Sigmoid colon (tissue), 4 donors: Measurements from ENCODE around the gene PDGFD.

Source experiments
- EP300 ChIP-seq, 4 donors: sonication (generic); formaldehyde crosslinking; IDR thresholded peaks; one replicate each; pipeline ENCODE4 v1.6.1; 2017; ENCODE audit warnings: antibody characterized with exemption in 4 of 4
- POLR2AphosphoS5 ChIP-seq, 4 donors: sonication (generic); formaldehyde crosslinking; IDR thresholded peaks; one replicate each; pipeline ENCODE4 v1.6.1; 2017; ENCODE audit warnings: antibody characterized with exemption in 4 of 4
- TF ChIP-seq, protein P1 (sequence below), 4 experiments: fragments of 450-650 bp in 3 of 4; fragments of 200-600 bp in 1 of 4; IDR thresholded peaks; one replicate each; pipeline ENCODE4 v1.5.1; 2016 to 2019; ENCODE audit warnings: antibody characterized with exemption in 4 of 4, mild to moderate bottlenecking in 3 of 4, moderate library complexity in 2 of 4

DNA sequence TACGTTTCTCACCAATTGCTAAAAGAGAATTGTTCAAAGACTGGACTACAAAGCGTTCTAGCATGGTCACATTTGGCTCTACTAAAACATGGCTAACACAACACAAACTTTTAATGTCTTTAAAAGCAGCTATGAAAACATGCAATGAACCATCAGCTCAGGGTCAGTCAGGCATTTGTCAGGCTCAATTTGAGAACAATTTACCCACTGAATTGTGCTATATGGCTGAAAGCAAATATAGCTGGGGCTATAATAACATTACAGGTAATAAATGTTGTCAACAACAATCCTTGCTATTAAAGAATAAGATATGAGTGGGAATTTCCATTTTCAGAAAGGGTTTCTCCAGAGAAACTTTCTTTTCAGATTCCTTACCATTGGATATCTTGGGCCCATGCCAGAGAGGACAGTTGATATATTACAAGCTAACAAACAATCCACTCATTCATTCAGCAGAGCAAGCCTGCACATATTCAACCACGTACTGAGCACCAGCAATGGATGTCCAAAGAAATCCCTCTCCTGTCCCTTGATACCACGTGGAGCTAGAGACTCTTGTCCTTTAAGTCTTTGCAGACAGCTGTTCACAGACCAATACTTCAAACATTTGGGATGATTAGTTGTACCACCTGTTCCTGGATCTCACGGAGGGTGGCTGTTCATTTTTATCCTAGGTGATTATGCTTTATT lies 210.0 kb downstream of the PDGFD start:
- TF ChIP-seq, protein P1, sequence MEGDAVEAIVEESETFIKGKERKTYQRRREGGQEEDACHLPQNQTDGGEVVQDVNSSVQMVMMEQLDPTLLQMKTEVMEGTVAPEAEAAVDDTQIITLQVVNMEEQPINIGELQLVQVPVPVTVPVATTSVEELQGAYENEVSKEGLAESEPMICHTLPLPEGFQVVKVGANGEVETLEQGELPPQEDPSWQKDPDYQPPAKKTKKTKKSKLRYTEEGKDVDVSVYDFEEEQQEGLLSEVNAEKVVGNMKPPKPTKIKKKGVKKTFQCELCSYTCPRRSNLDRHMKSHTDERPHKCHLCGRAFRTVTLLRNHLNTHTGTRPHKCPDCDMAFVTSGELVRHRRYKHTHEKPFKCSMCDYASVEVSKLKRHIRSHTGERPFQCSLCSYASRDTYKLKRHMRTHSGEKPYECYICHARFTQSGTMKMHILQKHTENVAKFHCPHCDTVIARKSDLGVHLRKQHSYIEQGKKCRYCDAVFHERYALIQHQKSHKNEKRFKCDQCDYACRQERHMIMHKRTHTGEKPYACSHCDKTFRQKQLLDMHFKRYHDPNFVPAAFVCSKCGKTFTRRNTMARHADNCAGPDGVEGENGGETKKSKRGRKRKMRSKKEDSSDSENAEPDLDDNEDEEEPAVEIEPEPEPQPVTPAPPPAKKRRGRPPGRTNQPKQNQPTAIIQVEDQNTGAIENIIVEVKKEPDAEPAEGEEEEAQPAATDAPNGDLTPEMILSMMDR (IDR thresholded peaks at IDR 0.05): no peak
- TF ChIP-seq POLR2AphosphoS5 (IDR thresholded peaks at IDR 0.05) (no peak), EP300 (IDR thresholded peaks at IDR 0.05) (no peak)
